Heart left ventricle (tissue), 16 donors: ENCODE results near the gene MRM1. TPM values are rescaled to one million over a fixed set of nuclear protein-coding genes. Genes with fewer than 3 reads are reported as not detected.

Source experiments
- ATAC-seq, 4 donors: fragments of 200-7000 bp; cut with Tn5 transposase; one replicate each; pipeline ENCODE4 v1.9.1; 2020 to 2022; ENCODE audit warnings: moderate library complexity in 4 of 4, mild to moderate bottlenecking in 3 of 4, moderate number of reproducible peaks in 1 of 4
- DNase-seq, 5 donors: peaks; one replicate each; pipeline ENCODE4 v3.0.0-alpha.2; 2020
- H3K27ac ChIP-seq, 12 donors: fragments of 200-600 bp; sonication (generic) in 4 of 12; one replicate each; pipeline versions ENCODE4 v1.5.0 to v1.8.0; 2016 to 2022; ENCODE audit warnings: mild to moderate bottlenecking in 2 of 12
- H3K27me3 ChIP-seq, 9 donors: fragments of 200-600 bp; sonication (generic) in 2 of 9; one replicate each; pipeline versions ENCODE4 v1.5.1 to v1.8.0; 2016 to 2022; ENCODE audit warnings: mild to moderate bottlenecking in 3 of 9
- H3K36me3 ChIP-seq, 9 donors: fragments of 200-600 bp; sonication (generic) in 2 of 9; one replicate each; pipeline versions ENCODE4 v1.5.0 to v1.8.0; 2018 to 2022; ENCODE audit warnings: mild to moderate bottlenecking in 2 of 9
- H3K4me1 ChIP-seq, 12 donors: fragments of 200-600 bp; sonication (generic) in 4 of 12; one replicate each; pipeline versions ENCODE4 v1.5.0 to v1.8.0; 2016 to 2022; ENCODE audit warnings: mild to moderate bottlenecking in 3 of 12
- H3K4me3 ChIP-seq, 12 donors: fragments of 200-600 bp; sonication (generic) in 4 of 12; one replicate each; pipeline versions ENCODE4 v1.5.0 to v1.8.0; 2017 to 2022; ENCODE audit warnings: mild to moderate bottlenecking in 9 of 12, moderate library complexity in 4 of 12
- H3K9me3 ChIP-seq, 12 donors: fragments of 200-600 bp; sonication (generic) in 4 of 12; one replicate each; pipeline versions ENCODE4 v1.5.0 to v1.8.0; 2016 to 2022; ENCODE audit warnings: mild to moderate bottlenecking in 1 of 12
- POLR2A ChIP-seq, 2 donors: fragments of 450-650 bp; IDR thresholded peaks; one replicate each; pipeline ENCODE4 v1.6.1; 2017; ENCODE audit warnings: antibody characterized with exemption in 2 of 2, mild to moderate bottlenecking in 2 of 2, moderate library complexity in 2 of 2
- whole genome bisulfite sequencing, 4 donors: extraction: QIAGEN DNeasy Blood & Tissue Kit in 2 of 4; methylation state at CpG; one replicate each; pipeline versions ENCODE4 v1.1.5 to v1.1.7; 2013 to 2018; 5-methylcytosine and 5-hydroxymethylcytosine counted together
- intact Hi-C, 10 donors: fragments of 100-400 bp; cut with DNase I; formaldehyde crosslinking; loops; one replicate each; pipeline versions ENCODE4 v1.11.1 to v1.14.2; 2022
- polyA plus RNA-seq, 2 donors: library from polyadenylated mRNA; stranded (reverse); fragments of 200-250 nt; gene quantifications; one replicate each; pipeline ENCODE4 v1.2.3, GENCODE V29; 2013
- total RNA-seq, 9 donors: library from RNA; depleted of rRNA in 2 of 9; stranded (reverse); fragments of >200 nt in 2 of 9; fragmentation: NEBNext Ultra II Directional in 3 of 9; extraction: Animal tissue kit (Norgen Biotek cat#: 25700) in 3 of 9; gene quantifications; one replicate each; pipeline versions ENCODE4 v1.1.0 to v1.2.4, GENCODE V29; 2016 to 2023
- TF ChIP-seq, protein P1 (sequence below), 12 donors: fragments of 200-600 bp; sonication (generic) in 4 of 12; IDR thresholded peaks; one replicate each; pipeline versions ENCODE4 v1.5.0 to v1.8.0; 2018 to 2022; ENCODE audit warnings: antibody characterized with exemption in 12 of 12, mild to moderate bottlenecking in 5 of 12
- donor health status: ischemic (EF 13 %, LVEDD 7.1; RV severe dilation, severe dysfunction).
- donor health status: healthy with polysubstance abuse.
- donor health status: DM: no; HTN: yes; CAD: no.
- donor health status: DM: no; HTN: no; CAD: no.
- donor health status: ischemic (EF 25% LVEDD 6.9; RV normal size, moderate dysfunction).
- donor health status: ischemic (EF 25% LVEDD 5.7; RV mildly dilated, moderate dysfunction).
- donor health status: healthy.
- donor health status: DM: yes; HTN: yes; CAD: no.
- donor health status: ischemic (EF 35%, LVEDD 5.7; RV mildly dilated, moderate dysfunction).
- donor health status: nonischemic (EF 11% LVEDD 7.7; RV severe dilation, severe dysfunction).
- donor health status: DM: yes; HTN: yes; CAD: no.
- donor health status: PGD.
- donor health status: ischemic (EF 29% LVEDD 5.4; RV normal size, mild dysfunction).
- donor health status: nonischemic (EF 23%, LVEDD 6.1; RV moderate dilation, normal function).

The MRM1 gene
- total and polyA plus RNA-seq, 11 donors, result 4.0 to 12.6 (median 7.6) TPM

DNA sequence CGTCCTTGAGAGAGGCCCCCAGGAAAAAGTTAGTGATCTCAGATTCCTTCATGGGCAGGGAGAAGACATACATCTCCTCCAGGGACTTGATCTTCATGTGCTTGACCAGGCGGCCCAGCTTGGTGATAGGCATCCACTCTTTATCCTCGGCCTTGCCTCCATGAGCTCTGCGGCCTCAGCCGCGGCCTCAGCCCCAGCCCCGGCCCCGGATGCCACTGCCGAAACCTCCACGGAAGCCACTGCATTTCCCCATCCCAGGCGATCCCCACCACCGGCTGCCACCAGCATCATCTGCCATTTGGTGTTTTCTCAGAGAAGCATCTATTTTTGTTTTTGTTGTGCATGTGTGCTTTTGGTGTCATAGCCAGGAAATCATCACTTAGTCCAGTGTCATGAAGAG, 26.4 kb upstream of the MRM1 start:
- 95 to 98% (median 96%) methylated on average over 11 to 12 of the region's 12 CpGs for WGBS, 4 donors
- H3K4me1 ChIP-seq, result peaks cover 0 to 9% (median 2%) of the 10 kb centered on the region in 12 donors
- no peaks in the 10 kb centered on the region for H3K9me3 ChIP-seq
- peaks cover 0 to 92% (median 71%) of the 10 kb centered on the region in 9 donors for H3K36me3 ChIP-seq
- intact Hi-C loops, result no loop called here
- H3K27ac ChIP-seq, result no peak overlapping the region
- no peak overlapping the region for H3K4me3 ChIP-seq
- no peak for ATAC-seq
- peak in 1 of 5 donors; percentile 42 for DNase-seq
- no peaks in the 10 kb centered on the region for H3K27me3 ChIP-seq
- TF ChIP-seq, protein P1, sequence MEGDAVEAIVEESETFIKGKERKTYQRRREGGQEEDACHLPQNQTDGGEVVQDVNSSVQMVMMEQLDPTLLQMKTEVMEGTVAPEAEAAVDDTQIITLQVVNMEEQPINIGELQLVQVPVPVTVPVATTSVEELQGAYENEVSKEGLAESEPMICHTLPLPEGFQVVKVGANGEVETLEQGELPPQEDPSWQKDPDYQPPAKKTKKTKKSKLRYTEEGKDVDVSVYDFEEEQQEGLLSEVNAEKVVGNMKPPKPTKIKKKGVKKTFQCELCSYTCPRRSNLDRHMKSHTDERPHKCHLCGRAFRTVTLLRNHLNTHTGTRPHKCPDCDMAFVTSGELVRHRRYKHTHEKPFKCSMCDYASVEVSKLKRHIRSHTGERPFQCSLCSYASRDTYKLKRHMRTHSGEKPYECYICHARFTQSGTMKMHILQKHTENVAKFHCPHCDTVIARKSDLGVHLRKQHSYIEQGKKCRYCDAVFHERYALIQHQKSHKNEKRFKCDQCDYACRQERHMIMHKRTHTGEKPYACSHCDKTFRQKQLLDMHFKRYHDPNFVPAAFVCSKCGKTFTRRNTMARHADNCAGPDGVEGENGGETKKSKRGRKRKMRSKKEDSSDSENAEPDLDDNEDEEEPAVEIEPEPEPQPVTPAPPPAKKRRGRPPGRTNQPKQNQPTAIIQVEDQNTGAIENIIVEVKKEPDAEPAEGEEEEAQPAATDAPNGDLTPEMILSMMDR (IDR thresholded peaks at IDR 0.05), result no peak
- TF ChIP-seq POLR2A (IDR thresholded peaks at IDR 0.05), result no peak

GRCh38 chr17:36576793-36577192, 24.6 kb upstream of the MRM1 start:
- ATAC-seq, result peak in 1 of 4 donors; percentile 14
- no peak for TF ChIP-seq POLR2A (IDR thresholded peaks at IDR 0.05)
- TF ChIP-seq, protein P1 (IDR thresholded peaks at IDR 0.05), result no peak
- H3K36me3 ChIP-seq, result peaks cover 0 to 92% (median 72%) of the 10 kb centered on the region in 9 donors
- H3K27me3 ChIP-seq, result no peaks in the 10 kb centered on the region
- WGBS, 4 donors, result 63 to 69% (median 67%) methylated on average over 2 of the region's 2 CpGs
- H3K27ac ChIP-seq, result no peak overlapping the region
- peaks cover 0 to 9% (median 2%) of the 10 kb centered on the region in 12 donors for H3K4me1 ChIP-seq
- H3K9me3 ChIP-seq, result no peaks in the 10 kb centered on the region
- intact Hi-C loops, result no loop called here
- no peak overlapping the region for H3K4me3 ChIP-seq
- no peak for DNase-seq

- Histone ChIP-seq H3K9me3 (no peaks in the 10 kb centered on the region), H3K36me3 (peaks cover 0 to 92% (median 75%) of the 10 kb centered on the region in 9 donors), H3K4me3 (no peak overlapping the region), H3K27ac (no peak overlapping the region), H3K4me1 (peaks cover 0 to 9% (median 2%) of the 10 kb centered on the region in 12 donors), H3K27me3 (no peaks in the 10 kb centered on the region)
- no peak for DNase-seq
- TF ChIP-seq, protein P1 (IDR thresholded peaks at IDR 0.05), result no peak
- no peak for TF ChIP-seq POLR2A (IDR thresholded peaks at IDR 0.05)
- no peak for ATAC-seq
- WGBS, 4 donors, result 88 to 94% (median 90%) methylated on average over 2 of the region's 2 CpGs
- intact Hi-C loops, result no loop called here
These were observed 22.7 kb upstream of the MRM1 start for GRCh38 chr17:36578671-36579070.

DNA sequence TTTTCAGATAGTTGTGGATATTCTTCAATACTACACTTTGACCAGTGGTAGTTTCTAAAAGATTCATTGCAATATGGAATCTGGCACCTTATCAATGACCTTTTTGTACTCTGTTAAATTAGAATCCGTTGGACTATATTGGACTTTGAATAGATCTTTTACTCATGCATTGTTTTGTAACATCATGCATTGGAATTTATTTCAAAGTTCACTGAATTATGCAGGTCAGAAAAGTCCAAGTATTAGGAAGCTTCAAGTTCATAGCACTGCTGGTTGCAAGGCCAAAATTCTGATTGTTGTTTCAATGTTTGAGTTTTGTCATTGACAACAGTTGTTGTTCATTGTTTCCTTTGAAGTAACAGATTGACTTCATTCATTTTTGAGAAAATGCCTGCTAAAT, 17.6 kb upstream of the MRM1 start:
- DNase-seq (no peak), ATAC-seq (no peak)
- no peaks in the 10 kb centered on the region for H3K27me3 ChIP-seq
- no peaks in the 10 kb centered on the region for H3K4me1 ChIP-seq
- no peaks in the 10 kb centered on the region for H3K9me3 ChIP-seq
- no peak overlapping the region for H3K27ac ChIP-seq
- peaks cover 0 to 100% (median 99%) of the 10 kb centered on the region in 9 donors for H3K36me3 ChIP-seq
- 67 to 79% (median 74%) methylated on average over 1 of the region's 1 CpG for WGBS, 4 donors
- no peak overlapping the region for H3K4me3 ChIP-seq
- intact Hi-C loops, result no loop called here
- TF ChIP-seq, protein P1 (IDR thresholded peaks at IDR 0.05), result no peak
- TF ChIP-seq POLR2A (IDR thresholded peaks at IDR 0.05), result no peak
